GM15510 (cell line): Measurements from ENCODE around the gene GRID2.

Source experiments
- POLR2A ChIP-seq: IDR thresholded peaks from 3 replicates; pipeline ENCODE4 v1.6.1; 2011; ENCODE audit warnings: borderline replicate concordance; ENCODE audit not compliant: insufficient read length; ENCODE audit errors: extremely low read depth

The GRID2 gene

GRCh38 chr4:92304606-92305005 is 840 bp downstream of the GRID2 start:
- no peak for TF ChIP-seq POLR2A

GRCh38 chr4:92305148-92305877 is 1.5 kb downstream of the GRID2 start:
- no peak for TF ChIP-seq POLR2A

GRCh38 chr4:92305878-92306520 is 2.2 kb downstream of the GRID2 start:
- TF ChIP-seq POLR2A = no peak

- no peak for TF ChIP-seq POLR2A
These were observed 3.4 kb downstream of the GRID2 start for GRCh38 chr4:92307181-92307580.

- no peak for TF ChIP-seq POLR2A
These were observed 4.1 kb downstream of the GRID2 start for GRCh38 chr4:92307866-92308265.

- no peak for TF ChIP-seq POLR2A
These were observed 13.3 kb downstream of the GRID2 start for GRCh38 chr4:92317047-92317446.

GRCh38 chr4:92328095-92328494 is 24.3 kb downstream of the GRID2 start:
- TF ChIP-seq POLR2A = no peak

- no peak for TF ChIP-seq POLR2A
These were observed 29.2 kb downstream of the GRID2 start for GRCh38 chr4:92333016-92333415.

- no peak for TF ChIP-seq POLR2A
These were observed 31.1 kb downstream of the GRID2 start for GRCh38 chr4:92334716-92335350.

GRCh38 chr4:92339676-92340075 is 35.9 kb downstream of the GRID2 start:
- TF ChIP-seq POLR2A = no peak

- no peak for TF ChIP-seq POLR2A
These were observed 40.5 kb downstream of the GRID2 start for GRCh38 chr4:92344216-92344615.

- TF ChIP-seq POLR2A = no peak
These were observed 42.5 kb downstream of the GRID2 start for GRCh38 chr4:92346289-92346688.

GRCh38 chr4:92357966-92358365 is 54.2 kb downstream of the GRID2 start:
- TF ChIP-seq POLR2A = no peak

GRCh38 chr4:92359491-92359890 is 55.7 kb downstream of the GRID2 start:
- no peak for TF ChIP-seq POLR2A

GRCh38 chr4:92362028-92362427 is 58.3 kb downstream of the GRID2 start:
- no peak for TF ChIP-seq POLR2A

- no peak for TF ChIP-seq POLR2A
These were observed 64.9 kb downstream of the GRID2 start for GRCh38 chr4:92368653-92369052.
